GM19452 (cell line): ENCODE measurements around the gene F2.

Source experiments
- ATAC-seq: cut with Tn5 transposase; IDR thresholded peaks from one replicate; pipeline ENCODE4 v1.9.1; 2021; ENCODE audit not compliant: unreplicated experiment

Gene F2

GRCh38 chr11:46741600-46742484 is 22.8 kb downstream of the F2 start:
- ATAC-seq = no peak

GRCh38 chr11:46743043-46743442 is 24.0 kb downstream of the F2 start:
- ATAC-seq = no peak

DNA sequence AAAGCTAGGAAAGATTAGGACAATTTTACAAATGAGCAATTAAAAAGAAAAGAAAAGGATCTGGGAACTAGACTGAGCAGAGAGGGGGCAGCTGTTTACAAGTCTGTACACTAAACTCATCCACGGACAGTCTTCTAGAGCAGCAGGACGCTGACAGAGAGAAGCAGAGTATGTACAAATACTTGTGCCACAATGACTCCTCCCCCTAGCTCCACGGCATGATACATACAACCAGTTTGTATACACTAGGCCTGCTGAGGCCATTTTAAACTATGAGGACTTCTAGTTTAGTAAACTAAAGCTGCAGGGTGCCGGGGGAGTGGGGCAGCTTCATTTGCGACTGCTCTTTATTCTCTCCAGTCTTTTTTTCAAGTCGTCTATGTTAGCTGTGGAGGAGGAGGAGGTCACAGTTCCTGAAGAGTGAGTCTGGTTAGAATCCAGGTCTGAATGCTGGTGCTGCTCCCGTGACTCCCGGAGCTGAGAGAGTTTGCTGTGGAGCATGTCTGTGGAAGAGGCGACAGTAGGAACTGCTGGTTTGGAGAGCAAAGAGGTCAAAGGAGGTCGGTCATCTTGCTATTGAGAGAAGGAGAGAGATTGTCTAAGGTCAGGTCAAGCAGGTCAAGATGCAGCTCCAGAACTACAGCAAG is 24.8 kb downstream of the F2 start:
- ATAC-seq = no peak

GRCh38 chr11:46745328-46745727 is 26.3 kb downstream of the F2 start:
- no peak for ATAC-seq

GRCh38 chr11:46745995-46746394 is 27.0 kb downstream of the F2 start:
- ATAC-seq = no peak

- ATAC-seq = no peak
Observed at GRCh38 chr11:46747150-46747549, 28.1 kb downstream of the F2 start.

GRCh38 chr11:46755962-46756361 is 36.9 kb downstream of the F2 start:
- ATAC-seq = no peak

- ATAC-seq = no peak
Observed at GRCh38 chr11:46759196-46759595, 40.2 kb downstream of the F2 start.

- no peak for ATAC-seq
Observed at GRCh38 chr11:46760429-46761128, 41.6 kb downstream of the F2 start.

DNA sequence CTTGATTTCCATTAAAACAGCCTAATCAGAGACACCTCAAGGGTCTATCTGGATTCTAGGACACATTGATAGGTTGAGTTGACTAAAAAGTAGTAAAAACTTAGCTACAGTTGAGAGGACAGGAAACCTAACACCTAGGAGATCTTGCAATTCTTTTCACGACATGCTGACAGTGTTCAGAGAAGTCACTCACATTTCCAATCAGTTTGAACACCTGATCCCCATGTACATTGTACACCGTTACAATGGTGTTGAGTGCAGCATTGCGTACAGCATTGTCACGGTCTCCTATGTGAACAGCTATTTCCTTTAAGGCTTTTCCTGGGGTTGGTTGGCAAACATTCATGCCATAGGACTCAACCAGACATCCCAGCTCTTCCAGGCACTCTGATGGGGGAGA is 42.8 kb downstream of the F2 start:
- ATAC-seq = no peak

DNA sequence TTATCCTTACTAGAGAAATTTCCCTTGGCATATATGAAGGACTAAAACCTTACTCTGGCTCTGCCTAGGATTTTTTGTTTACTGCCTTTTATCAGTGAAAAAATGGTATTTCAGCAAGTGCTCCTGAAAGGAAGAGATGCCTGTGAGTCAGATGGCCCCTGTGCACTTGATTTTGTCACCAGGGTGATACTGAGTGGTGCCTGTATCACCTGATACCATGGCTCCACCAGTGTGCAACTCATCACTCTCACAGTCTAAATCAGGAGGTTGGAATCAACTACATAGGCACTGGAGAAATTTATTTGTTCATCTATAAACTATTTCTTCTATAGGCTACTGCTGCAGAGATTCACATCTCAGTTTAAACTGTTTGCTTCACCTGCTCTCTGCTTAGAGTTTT is 43.2 kb downstream of the F2 start:
- no peak for ATAC-seq

- ATAC-seq = no peak
Observed at GRCh38 chr11:46766656-46767055, 47.6 kb downstream of the F2 start.

DNA sequence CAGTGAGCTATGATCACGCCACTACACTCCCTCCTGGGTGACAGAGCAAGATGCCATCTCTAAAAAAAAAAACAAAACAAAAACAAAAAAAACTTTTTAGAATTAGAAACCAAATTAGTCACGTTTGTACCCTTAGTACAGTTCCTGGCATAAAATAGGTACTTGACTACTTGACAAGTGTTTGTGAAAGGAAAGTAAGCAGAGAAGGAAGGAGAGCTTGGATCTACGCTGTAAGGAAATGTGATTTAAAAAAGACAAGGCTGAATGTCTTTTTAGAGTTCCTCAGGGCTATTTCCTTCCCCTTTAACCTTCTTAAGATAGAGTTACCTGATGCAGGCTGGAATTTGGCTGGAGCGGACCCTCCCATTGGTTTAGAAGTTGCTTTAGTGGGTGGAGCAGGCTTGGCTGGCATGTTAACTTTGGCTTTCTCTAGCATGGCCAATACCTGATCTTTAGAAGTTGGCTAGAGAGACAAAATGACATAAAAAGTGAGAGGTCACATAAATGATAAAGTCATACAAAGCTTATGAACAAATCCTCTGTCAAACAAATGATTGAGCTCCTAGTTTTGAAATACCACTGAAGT is 50.7 kb downstream of the F2 start:
- no peak for ATAC-seq

DNA sequence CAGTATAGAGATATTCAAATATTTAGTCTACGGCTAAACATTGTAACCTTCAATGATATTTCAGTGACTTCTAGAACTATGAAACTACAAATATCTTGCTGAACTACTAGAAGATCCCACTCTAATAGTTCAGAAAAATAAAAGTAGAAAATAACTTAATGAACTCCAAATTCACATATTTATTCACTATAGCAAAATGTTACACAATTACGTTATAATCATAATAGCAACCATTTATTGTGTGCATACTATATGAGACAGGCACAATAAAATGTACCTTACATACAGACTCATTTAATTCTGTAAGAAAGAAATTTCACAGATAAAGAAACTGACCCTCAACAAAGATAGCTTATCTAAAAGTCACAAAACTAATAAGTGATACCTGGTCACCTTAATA is 57.9 kb downstream of the F2 start:
- ATAC-seq = no peak

DNA sequence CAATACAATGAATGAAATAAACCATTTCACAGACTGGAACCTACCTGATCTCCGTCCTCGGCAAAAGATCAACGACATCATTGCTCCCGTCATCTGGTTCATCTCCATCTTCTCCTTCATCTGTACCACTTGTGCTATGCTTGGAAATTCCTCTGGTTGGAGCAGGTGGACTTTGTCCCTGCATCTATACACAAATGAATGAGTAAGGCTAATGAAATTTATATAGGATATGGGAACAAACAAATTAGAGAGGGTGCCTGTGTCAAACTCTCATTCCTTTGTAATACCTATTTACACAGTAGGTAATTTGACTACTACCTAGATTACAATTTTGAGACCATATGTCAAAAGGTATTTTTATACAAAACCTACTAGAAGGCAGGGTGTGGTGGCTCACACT is 59.4 kb downstream of the F2 start:
- ATAC-seq = no peak
